GM12892 (cell line): ENCODE results near the gene PDIA5.
"Not testable (repeated sequence)": the region's sequence is repeated elsewhere in the genome, so short reads cannot be mapped to it uniquely, and the experiment has no call there.

Experiments used
- DNase-seq: peaks from one replicate; pipeline ENCODE4 v3.0.0; 2011; ENCODE audit not compliant: insufficient read length
- FAIRE-seq: peaks from 2 replicates; lab custom pipeline; 2011; peaks lifted over from hg19 to GRCh38; lab: Jason Lieb, UNC
- POLR2A ChIP-seq: IDR thresholded peaks from 2 replicates; pipeline ENCODE4 v1.6.1; 2011; ENCODE audit warnings: low read depth, low read length, control low read depth
- POLR2AphosphoS5 ChIP-seq: IDR thresholded peaks from 2 replicates; pipeline ENCODE4 v1.6.1; 2011; ENCODE audit warnings: low read depth, low read length, control low read depth
- TAF1 ChIP-seq: IDR thresholded peaks from 2 replicates; pipeline ENCODE4 v1.6.1; 2011; ENCODE audit warnings: low read depth, mild to moderate bottlenecking, control low read depth, low read length, borderline replicate concordance

The PDIA5 gene

DNA sequence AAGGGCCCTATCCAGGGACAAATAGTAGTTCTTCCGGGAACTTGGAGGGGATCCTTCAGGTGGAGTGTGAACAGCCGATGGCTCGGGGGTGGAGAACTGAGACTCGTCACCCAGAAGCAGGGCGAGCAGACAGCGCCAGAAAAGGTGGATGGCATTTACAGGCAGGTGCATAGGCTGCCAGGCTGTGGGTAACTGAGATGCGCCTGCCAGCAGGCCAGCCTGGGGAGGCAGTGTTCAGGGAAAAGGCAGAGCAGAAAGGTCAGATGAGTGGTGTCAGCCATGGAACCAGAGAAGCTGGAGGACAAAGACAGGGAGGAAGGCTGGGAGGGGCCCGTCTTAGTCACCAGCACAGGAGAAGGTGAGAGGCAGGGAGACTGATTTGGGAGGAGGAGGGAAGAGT, 81.9 kb downstream of the PDIA5 start:
- no peak for DNase-seq
- TF ChIP-seq TAF1 (no peak), POLR2A (no peak), POLR2AphosphoS5 (no peak)
- FAIRE-seq: no peak

- DNase-seq (no peak), FAIRE-seq (no peak)
- no peak for TF ChIP-seq TAF1
- no peak for TF ChIP-seq POLR2AphosphoS5
- TF ChIP-seq POLR2A: no peak
Measured at GRCh38 chr3:123149525-123149924, 82.7 kb downstream of the PDIA5 start.

GRCh38 chr3:123150449-123151215, 83.8 kb downstream of the PDIA5 start:
- no peak for FAIRE-seq
- TF ChIP-seq POLR2AphosphoS5 (no peak), TAF1 (no peak), POLR2A (no peak)
- DNase-seq: no peak

GRCh38 chr3:123151251-123151705, 84.5 kb downstream of the PDIA5 start:
- no peak for TF ChIP-seq TAF1
- no peak for TF ChIP-seq POLR2A
- no peak for TF ChIP-seq POLR2AphosphoS5
- FAIRE-seq (no peak), DNase-seq (no peak)

GRCh38 chr3:123151853-123152420, 85.1 kb downstream of the PDIA5 start:
- DNase-seq, FAIRE-seq: not testable (repeated sequence)

DNA sequence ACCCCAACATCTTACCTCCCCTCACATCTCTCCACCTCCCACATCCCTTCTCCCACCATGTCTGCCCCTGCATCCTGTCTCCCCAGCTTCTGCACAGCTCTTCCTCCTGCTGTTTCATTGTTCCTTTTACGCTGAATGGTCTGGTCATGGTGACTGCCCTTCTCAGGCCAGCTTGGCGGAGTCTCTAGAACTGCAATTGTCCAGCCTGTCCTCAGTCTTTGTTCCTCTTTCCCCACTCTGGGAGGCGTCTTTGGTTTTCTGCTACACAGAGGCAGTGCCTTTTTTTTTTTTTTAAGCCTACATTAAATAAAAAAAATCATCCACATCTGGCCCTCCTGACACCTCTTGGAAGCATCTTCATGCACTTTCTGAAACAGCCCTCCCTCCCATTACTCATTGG, 85.9 kb downstream of the PDIA5 start:
- FAIRE-seq: peak; percentile 9

GRCh38 chr3:123153125-123154019, 86.5 kb downstream of the PDIA5 start:
- DNase-seq: no peak
- peak; percentile 66 for FAIRE-seq
- TF ChIP-seq POLR2A: no peak
- no peak for TF ChIP-seq POLR2AphosphoS5
- no peak for TF ChIP-seq TAF1

More for the DNA sequence above, 85.9 kb downstream of the PDIA5 start:
- TF ChIP-seq POLR2A (no peak), TAF1 (no peak), POLR2AphosphoS5 (no peak)
- no peak for DNase-seq

DNA sequence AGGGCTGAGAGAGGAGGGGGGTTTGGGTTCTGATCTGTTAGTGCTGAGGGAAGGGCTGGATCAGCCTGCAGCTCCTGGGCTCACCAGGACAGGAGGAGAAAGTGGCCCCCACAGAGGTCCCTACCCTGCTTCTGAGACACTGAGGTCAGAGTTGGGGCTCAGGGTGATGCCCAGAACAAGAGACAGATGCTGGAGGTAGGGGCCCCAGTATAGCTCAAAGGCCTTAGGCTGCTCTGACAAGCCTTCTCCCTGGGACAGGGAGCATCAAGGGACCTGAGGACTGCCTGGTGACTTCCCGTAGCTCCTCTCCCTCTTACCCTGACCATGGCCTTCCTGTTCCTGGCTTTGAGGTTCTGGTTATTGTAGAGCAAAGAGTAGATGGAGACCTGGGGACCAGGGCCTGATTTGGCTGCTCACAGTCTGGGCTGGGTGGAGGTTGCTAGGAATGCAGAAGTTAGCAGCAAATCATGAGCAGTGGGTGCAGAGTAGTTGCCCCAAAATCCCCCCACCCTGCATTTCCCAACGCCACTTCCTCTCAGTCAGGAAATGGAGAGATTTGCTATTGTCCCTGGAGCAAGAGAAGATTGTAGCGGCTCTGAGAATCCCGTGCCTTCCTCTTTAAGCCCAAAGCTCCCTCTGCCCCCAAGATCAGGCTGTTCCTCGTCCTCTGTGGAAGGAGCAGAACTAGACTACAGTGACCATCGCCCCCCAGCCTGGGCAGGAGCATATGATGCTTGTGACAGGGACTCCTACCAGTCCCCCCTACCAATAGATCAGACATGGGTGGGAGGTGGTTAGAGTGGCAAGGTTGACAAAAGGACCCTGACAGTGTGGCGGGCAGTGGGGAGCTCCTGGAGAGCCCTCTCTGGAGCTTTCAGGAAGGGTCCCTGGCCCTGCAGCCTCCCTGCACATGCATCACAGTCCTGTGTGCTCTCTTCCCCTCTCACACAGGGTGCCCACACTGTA, 87.5 kb downstream of the PDIA5 start:
- DNase-seq (no peak), FAIRE-seq (no peak)
- TF ChIP-seq POLR2AphosphoS5: no peak
- no peak for TF ChIP-seq POLR2A
- no peak for TF ChIP-seq TAF1

- TF ChIP-seq TAF1 (no peak), POLR2A (no peak), POLR2AphosphoS5 (no peak)
- no peak for DNase-seq
- FAIRE-seq: no peak
Measured at GRCh38 chr3:123155471-123156011, 88.7 kb downstream of the PDIA5 start.

DNA sequence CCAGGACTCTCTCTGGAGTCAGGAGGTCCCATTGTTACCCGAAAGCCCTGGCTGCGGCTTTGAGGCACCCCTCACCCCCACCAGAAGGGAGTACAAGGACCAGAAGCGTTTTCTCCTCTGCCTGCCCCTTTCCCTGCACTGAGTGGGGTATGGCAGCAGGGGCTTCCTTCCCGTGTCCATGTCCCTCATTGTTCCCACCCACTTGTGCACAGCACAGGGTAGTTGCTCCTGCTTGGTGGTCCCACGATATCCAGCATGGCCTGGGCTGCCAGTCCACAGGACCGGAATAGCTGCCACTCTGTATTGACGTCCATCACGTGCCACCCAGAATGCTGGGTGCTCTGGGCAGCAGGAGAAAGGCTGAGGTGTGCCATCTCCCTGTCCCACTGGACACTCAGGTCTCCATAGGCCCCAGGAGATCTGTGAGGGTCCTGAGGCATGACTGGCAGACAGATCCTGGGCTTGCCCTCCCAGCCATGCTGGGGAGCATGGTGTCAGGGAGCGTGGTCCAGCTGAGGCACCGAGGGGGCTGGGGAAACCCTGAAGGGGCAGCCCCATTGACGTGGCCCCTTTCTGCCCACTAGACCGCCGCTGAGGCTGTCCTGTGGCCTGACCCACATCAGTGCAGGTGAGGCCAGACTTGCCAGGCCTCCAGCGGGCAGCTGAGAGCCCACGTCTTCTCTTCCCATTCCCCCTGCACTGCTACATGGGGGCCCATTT, 89.6 kb downstream of the PDIA5 start:
- FAIRE-seq (no peak), DNase-seq (no peak)
- TF ChIP-seq POLR2AphosphoS5: no peak
- no peak for TF ChIP-seq POLR2A
- TF ChIP-seq TAF1: no peak
